Posterior cingulate gyrus (tissue), 11 donors: ENCODE data around the gene TMC1.
A peak's percentile ranks its signal among the peaks of the same experiment; 100 is the strongest.
"Not testable (repeated sequence)": the region's sequence is repeated elsewhere in the genome, so short reads cannot be mapped to it uniquely, and the experiment has no call there.

Experiments used
- DNase-seq, 10 donors: peaks; one replicate each; pipeline versions ENCODE4 v3.0.0 to v3.0.0-alpha.2; 2020 to 2021; ENCODE audit warnings: mixed read lengths in 3 of 10
- intact Hi-C: fragments of 100-400 bp; cut with DNase I; formaldehyde crosslinking; loops from one replicate; pipeline ENCODE4 v1.15.1; 2023

TMC1 gene

DNA sequence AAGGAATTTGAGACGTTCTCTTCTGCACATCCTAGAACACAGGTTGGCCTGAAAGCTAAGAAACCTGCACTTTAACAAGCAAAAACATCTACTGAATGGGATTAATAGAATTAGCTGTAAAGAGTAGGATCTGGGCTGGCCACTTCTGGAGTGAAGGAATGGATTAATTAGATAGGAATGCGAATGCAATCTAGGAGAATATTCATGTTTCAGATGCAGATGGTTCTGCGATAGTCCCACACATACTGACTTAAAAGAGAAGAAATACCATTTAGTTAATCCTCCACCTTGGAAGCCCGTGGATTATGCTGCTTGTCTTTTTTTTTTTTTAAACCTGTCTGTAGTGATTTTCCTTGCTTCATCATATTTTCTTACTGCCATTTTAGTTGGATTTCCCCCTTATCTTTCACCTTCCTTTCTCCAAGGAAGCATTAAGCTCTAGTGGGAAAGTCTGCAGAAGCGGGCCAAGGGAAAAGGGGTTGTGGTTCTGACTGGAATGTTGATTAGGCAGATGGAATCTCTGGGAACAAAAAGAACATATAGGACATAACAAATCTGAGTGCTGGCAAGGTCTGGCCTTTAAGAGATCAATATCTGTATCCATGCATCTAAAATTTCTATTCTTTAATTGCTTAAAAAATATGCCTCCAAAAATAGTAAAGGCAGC lies 279.1 kb downstream of the TMC1 start:
- DNase-seq, result no peak
- intact Hi-C loops, result no loop called here

DNA sequence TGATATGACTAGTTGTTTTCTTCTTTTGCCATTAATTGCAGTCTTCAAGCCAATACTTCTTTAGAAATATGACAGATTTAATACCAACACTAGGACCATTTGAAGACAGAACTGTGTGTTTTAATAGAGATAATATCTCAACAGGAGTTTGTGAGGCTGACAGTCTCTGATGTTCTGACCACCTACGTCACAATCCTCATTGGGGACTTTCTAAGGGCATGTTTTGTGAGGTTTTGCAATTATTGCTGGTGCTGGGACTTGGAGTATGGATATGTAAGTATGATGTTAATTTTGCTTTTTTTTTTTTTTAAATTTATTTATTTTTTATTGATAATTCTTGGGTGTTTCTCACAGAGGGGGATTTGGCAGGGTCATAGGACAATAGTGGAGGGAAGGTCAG lies 283.8 kb downstream of the TMC1 start:
- intact Hi-C loops, result no loop called here
- no peak for DNase-seq

DNA sequence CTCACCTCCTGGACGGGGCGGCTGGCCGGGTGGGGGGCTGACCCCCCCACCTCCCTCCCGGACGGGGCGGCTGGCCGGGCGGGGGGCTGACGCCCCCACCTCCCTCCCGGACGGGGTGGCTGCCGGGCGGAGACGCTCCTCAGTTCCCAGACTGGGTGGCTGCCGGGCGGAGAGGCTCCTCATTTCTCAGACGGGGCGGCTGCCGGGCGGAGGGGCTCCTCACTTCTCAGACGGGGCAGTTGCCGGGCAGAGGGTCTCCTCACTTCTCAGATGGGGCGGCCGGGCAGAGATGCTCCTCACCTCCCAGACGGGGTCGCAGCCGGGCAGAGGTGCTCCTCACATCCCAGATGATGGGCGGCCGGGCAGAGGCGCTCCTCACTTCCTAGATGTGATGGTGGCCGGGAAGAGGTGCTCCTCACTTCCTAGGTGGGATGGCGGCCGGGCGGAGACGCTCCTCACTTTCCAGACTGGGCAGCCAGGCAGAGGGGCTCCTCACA lies 285.0 kb downstream of the TMC1 start:
- intact Hi-C loops, result not testable (repeated sequence)
- DNase-seq, result peak in 2 of 10 donors; percentile 73

DNA sequence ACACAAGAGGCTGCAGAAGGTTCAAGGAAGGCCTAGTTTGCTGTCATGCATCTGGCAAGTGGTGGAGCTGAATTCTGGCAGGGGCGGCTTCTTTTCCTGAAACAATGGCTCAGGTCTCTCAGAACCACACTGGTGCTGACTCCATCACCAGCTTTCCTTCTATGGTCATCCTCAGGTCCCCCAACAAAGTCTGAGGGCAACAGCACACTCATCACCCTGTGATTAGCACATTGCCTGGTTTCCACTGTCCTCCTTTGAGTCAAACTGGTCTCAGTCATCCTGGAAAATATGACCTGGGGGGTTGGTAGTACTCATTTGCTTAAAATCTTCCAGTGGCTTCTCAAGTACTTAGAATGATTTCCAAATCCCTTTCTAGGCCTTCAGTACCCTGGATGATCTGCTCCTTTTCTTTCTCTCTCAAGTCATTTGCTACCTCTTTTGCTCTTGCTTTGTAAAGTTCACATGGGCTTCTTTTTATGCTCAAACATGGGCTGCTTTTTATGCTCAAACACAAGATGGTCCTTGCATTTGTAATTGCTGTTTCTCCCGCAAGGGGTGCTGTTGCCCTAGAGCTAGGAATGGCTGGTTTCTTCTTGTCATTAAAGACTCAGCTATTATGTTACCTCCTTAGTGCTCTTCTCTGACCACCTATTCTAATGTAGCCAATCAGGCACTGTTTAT lies 286.5 kb downstream of the TMC1 start:
- intact Hi-C loops, result no loop called here
- no peak for DNase-seq

DNA sequence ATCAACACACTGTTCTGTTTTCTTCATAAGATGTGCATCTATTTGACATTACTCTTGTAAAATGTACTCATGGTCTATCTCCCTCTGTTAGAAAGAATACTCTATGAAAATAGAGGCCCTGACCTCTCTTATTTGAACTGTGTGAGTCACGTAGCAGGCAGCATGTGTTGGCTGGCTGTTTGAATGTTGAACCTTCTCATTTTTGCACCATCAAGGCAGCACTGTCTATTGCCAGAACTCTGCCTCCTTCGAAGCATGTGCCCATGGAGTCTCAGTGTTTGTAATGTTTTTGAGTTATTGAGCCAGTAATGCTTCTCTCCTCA lies 287.0 kb downstream of the TMC1 start:
- intact Hi-C loops, result no loop called here
- no peak for DNase-seq

DNA sequence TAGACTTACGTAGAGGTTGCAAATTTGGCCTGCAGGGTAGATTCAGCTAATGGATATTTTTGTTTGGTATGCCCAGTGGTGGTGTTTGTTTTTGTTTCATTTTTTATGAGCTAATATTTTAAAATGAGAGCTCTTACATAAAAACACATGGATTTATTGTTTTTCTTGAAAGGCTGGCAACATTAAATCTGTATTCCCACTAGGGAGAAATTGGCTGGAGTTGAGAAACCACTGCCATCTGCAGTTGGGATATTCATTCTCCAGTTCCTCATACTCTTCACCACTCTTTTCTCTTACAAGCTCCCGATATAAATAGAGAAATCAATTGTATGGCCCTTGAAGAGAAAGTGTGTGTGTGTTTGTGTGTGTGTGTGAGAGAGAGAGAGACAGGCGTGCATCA lies 288.2 kb downstream of the TMC1 start:
- intact Hi-C loops, result no loop called here
- no peak for DNase-seq

DNA sequence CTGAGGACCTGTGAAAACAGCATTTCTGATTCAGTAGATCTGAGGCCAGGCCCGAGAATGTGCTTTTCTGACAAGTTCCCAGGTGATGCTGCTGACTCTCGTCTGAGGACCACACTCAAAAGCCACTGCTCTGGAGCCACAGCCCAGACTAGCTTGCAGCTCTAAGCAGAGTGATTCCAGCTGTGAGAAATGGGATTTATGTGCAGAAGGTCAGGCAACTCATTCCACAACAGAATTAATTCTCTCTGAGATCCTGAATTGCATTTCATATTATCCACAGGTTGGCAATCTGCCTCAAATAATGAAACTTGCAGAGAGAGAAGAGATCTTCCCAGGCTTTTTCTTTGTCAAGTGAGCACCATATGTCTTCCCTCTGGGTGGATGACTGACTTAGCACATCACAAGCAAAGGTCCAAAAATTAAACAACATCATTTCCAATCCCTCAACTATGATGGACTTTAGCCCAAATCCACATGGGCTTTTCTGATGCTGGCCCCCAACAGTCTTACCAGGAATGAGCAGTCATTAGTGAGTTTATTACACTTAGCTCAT lies 291.2 kb downstream of the TMC1 start:
- no peak for DNase-seq
- intact Hi-C loops, result no loop called here

DNA sequence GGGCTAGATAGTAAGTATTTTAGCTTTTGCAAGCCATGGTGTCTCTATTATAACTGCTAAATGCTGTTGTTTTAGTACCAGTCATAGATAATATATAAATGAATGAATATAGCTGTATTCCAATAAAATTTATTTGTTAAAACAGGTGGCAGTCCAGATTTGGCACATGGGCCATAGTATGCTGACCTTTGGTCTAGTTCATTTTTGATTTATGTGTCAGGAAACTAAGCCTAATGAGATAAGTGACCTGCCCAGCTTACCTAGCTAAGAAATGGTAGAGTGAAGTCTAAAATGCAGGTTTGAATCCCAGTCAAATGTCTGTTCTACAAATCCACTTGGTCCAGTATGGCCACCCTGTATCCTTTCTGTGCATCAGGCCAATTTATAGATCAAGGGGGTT lies 292.1 kb downstream of the TMC1 start:
- intact Hi-C loops, result no loop called here
- no peak for DNase-seq

DNA sequence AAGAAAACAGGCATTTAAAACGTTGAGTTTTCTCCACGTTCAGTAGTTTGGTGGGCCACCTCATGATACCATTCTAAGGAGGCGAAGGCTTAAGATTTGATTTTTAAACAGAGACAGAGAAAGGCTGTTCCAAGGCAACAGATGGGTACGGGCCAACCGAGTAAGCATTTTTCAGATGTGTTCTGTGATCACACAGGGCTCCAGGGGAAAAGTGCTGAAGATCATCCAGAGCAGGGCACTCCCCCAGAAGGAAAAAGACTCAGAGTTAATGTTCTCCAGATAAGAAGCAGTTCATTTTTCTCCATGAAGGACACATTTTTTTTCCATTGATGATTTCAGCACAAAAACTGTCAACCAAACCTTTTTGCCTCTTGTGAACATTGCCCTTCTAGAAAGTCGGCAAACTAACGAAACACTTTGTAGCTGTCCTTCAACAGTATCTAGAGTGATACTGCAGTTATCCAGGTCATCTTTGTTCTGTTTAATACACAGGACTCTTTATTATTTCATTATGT lies 292.7 kb downstream of the TMC1 start:
- DNase-seq, result no peak
- intact Hi-C loops, result no loop called here

DNA sequence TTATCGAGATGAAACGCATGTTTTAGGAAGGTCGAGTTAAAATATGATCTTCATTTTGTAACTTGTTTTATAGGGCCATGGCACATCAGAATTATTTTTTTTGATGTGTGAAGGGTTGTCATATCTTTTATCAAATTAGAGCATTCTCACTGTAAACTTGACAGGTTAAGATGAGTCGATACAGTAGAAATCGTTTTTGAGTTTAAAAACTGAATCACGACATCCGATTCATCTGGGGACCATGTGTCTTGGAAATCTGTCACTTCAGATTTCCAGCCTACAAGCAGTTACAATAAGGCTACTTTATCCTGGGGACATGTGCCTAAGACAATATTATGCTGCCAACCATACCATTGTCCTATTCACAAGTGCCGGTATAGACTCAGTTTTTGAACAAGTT lies 295.3 kb downstream of the TMC1 start:
- intact Hi-C loops, result no loop called here
- DNase-seq, result no peak

DNA sequence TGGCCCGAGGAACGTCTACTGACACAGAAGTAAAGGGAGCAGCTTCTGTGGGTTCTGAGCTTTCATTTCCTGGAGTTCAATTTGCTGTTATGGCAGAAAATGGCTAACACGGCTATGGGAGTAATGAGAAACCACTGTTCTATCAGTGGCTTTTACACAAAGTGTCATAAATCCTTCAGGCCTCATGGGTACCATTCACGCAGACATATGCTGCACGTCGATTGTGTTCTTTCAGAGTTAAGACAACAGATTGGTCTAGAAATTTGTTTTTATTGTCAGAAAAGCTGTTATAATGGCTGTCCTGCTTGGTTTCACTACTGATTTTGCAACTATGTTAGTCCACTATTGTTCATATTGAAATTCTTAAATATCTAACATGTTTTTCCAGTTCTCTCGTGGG lies 296.0 kb downstream of the TMC1 start:
- intact Hi-C loops, result no loop called here
- DNase-seq, result no peak

DNA sequence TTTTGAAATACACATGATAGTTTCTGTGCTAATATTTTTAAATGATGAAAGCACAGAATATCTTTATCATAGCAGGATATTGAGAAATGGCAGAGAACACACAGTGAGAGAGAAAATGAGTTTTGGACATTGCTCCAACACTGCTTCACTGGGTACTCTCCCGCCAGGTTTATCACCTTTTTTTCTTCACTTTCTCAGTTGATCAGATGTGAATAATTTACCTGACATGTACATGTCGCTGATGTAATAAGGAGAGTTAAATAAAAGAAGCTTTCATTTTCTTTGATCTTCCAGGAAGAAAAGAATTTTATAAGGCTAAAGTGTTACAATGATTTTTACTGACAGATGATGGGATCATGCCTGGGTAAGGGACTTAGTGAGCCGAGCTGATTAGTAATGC lies 297.0 kb downstream of the TMC1 start:
- intact Hi-C loops, result no loop called here
- no peak for DNase-seq

DNA sequence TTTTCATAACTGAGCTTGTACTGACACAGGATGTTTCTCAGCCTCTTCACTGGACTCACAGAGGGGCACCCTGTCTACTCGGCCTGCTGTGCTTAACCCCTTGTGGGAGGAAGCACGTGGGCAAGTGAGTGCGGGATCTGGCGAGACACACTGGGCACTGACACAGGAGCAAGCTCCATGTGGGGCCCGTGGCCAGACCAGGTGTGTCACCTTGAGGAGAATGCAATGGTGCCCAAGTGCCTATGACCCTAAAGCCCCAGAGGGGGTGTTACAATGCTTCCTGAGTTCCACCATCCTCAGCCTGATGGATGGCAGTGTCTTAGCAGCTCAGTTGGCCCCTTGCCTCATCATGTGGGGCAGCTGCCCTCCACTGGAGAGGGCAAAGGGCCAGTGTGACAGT lies 302.6 kb downstream of the TMC1 start:
- intact Hi-C loops, result loop anchor here (5.0 to 10.0 kb wide), 4 partner anchors 232 to 787 kb away; no protein-coding TSS in a partner anchor
- peak in 1 of 10 donors; percentile 69 for DNase-seq

DNA sequence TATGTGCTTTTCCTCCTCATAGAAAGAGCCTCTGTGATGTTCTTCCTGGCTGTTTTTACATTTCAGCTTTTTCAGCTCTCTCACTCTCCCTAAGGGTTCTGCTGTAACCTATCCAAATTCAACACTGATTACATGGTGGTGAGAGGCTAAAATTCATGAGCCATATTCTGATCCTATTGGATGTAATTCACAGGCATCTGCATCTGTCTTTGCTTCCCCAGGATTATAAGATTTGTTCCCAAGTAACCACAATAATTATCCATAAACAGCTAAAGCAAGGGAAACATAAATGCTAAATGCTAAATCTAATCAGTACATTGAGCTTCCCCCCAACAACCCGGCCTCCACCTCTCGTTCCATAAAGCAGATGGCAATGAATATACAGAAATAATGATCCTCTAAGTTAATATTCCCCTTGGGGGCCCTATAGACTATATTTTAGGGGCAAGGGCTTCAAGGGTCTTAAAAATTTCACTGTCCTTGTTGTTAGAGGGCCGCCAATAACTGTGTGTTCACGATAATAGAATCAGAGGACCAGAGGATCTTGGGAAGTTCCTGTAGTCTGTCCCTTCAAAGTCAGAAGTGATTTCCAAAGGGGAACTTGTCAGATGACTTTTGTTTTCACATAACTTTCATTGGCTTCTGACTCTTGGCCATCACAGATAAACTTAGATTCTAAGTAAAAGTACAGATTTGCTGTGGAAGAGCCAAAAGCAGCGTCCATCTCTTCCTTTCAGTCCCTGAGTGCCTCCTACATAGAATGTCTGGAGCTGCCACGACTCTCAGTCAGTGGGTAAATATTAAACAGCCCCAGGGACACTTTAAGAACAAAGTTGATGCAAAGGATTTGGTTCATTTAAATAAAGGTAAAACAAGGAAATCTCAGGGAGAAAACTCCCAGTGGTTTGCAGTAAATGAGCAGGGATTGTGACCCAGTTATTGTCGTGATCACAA lies 305.9 kb downstream of the TMC1 start:
- no peak for DNase-seq
- intact Hi-C loops, result loop anchor here (10.0 kb wide), 1 partner anchor 472 kb away; no protein-coding TSS in a partner anchor

DNA sequence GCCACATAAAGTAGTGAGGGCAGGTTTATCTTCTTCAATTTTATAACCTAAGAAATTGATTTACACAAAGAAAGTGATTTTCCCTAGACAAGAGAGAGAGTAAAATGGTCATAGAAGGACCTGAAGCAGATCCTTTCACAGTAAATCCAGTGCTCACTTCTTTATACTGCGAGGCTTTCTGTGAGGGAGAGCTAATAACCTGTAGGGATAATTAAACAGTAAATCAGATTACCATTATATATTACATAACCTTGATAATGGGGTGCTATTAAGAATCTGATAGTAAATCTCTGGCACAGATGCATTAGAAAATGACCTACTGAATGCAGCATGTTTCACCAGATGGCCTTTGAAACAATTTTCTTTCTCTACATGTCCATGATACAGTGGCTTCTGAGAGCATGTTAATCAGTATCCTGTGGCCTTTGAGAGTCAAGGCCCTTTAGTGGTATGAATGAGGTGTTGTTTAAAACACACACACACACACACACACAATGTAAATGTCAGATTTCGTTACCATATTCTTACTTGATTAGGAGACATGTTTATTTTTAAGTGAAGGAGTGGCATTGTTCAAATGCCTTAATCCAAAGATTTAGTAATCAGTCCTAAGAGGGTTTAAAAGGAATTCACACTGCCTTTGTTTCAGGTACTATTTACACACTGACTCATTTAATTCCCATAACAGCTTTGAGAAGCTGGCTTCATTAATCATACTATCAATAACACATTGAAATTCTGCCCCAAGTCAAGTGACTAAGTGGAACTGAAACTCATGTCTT lies 306.7 kb downstream of the TMC1 start:
- no peak for DNase-seq
- intact Hi-C loops, result loop anchor here (10.0 kb wide), 1 partner anchor 473 kb away; no protein-coding TSS in a partner anchor

DNA sequence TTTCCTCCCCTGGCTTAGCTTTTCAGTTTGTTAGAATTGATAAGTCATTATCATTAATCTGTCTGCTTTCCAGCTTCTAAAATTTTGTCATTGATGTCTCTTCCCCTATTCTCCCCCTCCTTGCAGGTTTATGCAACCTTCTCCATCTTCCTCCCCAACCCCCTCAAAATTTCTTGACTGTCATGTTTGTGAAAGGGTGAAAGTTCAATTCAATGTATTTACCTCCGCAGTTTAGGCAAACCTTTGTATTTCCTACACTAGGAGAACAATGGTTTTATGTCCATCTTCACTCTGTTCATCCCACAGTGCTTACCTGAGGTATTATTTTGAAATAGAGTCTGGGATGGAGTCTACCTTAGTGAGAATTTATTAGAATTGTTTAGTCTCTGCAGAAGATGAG lies 313.6 kb downstream of the TMC1 start:
- intact Hi-C loops, result no loop called here
- no peak for DNase-seq

DNA sequence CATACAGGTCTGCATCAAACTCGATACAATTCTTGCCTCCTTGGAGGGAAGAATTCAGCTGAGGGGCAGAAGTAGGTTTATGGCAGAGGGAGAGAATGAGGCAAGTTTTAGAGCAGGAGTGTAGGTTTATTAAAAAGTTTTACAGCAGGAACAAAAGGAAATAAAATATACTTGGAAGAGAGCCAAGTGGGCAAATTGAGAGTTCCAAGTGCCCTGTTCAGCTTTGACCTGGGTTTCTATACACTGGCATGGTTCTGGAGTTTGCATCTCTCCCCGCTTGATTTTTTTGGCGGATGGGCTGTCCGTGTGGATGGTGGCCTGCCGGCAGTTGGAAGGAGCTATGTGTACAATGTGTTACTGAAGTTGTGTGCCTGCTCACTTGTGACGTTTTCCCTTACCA lies 315.4 kb downstream of the TMC1 start:
- DNase-seq, result no peak
- intact Hi-C loops, result no loop called here

DNA sequence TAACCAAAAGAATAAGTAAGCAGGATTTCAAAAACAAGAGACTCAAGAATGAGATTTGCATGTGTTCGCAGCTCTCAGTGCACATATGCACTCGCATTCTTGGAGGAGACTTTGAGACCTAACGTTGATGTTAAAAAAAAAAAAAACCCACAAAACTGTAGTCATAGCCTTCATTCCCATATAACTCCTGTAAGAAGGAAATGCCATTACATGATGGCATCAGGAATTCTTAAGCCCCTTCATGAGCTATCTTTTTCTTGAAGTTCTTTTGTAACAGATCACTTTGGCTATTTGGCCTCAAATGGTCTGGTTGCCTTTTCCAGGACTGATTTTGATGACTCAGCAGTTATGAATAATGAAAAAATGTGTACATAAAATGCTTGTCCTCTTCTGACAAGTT lies 317.7 kb downstream of the TMC1 start:
- DNase-seq, result no peak
- intact Hi-C loops, result no loop called here

DNA sequence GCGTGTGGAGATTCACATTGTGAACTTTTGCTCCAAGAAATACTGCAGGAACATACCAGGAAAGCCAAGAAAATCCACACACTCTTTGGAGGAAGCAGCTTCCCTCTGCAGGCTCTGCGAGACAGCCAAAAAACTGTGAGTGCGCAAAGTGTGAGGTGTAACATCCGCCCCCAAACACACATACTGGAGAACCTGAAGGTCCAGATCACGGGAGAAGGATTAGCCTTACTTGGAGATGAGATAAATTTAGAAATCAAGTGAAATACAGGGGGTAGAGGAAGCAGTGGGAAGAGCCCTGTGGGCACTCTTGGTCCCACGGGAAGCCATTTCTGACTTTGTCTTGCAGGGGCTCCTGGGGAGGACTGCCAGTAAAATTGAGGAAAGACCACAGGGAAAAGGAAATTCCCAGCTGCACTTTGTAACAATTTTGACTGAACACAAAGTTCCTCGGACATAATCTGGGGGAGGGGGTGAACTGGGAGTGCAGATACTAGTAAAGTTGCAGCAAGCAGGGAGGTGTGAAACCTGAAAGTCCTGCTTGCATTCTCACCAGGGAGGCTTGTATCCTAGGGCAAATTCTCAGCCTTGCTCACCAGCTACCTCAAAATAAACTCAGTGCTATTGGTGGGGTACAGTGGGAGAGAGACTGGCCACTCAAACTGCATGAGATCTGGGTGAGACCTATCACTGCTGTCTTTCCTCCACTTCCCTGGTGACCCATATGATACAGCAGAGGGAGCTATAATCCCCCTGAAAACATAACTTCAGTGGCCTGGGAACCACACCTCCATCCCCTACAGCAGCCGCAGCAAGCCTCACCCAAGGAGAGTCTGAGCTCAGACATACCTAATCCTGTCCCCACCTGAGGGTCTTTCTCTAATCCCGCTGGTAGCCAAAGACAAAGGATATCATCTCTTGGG lies 322.4 kb downstream of the TMC1 start:
- intact Hi-C loops, result no loop called here
- peak in 1 of 10 donors; percentile 9 for DNase-seq
